Skeletal muscle cell (primary cell): ENCODE data around the gene PKLR.
"Not testable (repeated sequence)": the region's sequence is repeated elsewhere in the genome, so short reads cannot be mapped to it uniquely, and the experiment has no call there.

Source experiments
- DNase-seq: peaks from one replicate; pipeline ENCODE4 v3.0.0-alpha.2; 2010; ENCODE audit warnings: low read depth
- H3K4me3 ChIP-seq: 2 replicates; pipeline ENCODE4 v1.5.1; 2011; ENCODE audit warnings: low read depth, mild to moderate bottlenecking, control low read depth, low read length, moderate library complexity

PKLR gene

GRCh38 chr1:155291006-155291405, 10.2 kb downstream of the PKLR start:
- DNase-seq, H3K4me3 ChIP-seq: not testable (repeated sequence)

GRCh38 chr1:155287987-155288543, 13.2 kb downstream of the PKLR start:
- DNase-seq: no peak
- no peak overlapping the region for H3K4me3 ChIP-seq

- H3K4me3 ChIP-seq: no peak overlapping the region
- no peak for DNase-seq
Measured at GRCh38 chr1:155286544-155286943, 14.7 kb downstream of the PKLR start.

GRCh38 chr1:155285631-155286044, 15.6 kb downstream of the PKLR start:
- no peak for DNase-seq
- H3K4me3 ChIP-seq: no peak overlapping the region

- DNase-seq: no peak
- no peak overlapping the region for H3K4me3 ChIP-seq
Measured at GRCh38 chr1:155285063-155285462, 16.2 kb downstream of the PKLR start.

GRCh38 chr1:155284476-155284875, 16.8 kb downstream of the PKLR start:
- H3K4me3 ChIP-seq: no peak overlapping the region
- no peak for DNase-seq

GRCh38 chr1:155282488-155283091, 18.6 kb downstream of the PKLR start:
- no peak for DNase-seq
- H3K4me3 ChIP-seq: no peak overlapping the region

- no peak overlapping the region for H3K4me3 ChIP-seq
- DNase-seq: no peak
Measured at GRCh38 chr1:155279268-155279667, 22.0 kb downstream of the PKLR start.

GRCh38 chr1:155278689-155279160, 22.5 kb downstream of the PKLR start:
- no peak for DNase-seq
- no peak overlapping the region for H3K4me3 ChIP-seq

- H3K4me3 ChIP-seq: peak overlapping the region; percentile 69
- DNase-seq: no peak
Measured at GRCh38 chr1:155277902-155278688, 23.1 kb downstream of the PKLR start.

GRCh38 chr1:155277070-155277901, 24.0 kb downstream of the PKLR start, which contains the start of gene HCN3:
Gene HCN3 (plus strand): TSS chr1:155277463. CDS start chr1:155277591, 128 bp downstream.
- DNase-seq: peak; percentile 75

GRCh38 chr1:155273343-155274245, 27.6 kb downstream of the PKLR start, which contains the start of gene CLK2:
Gene CLK2 (minus strand): TSS chr1:155273504. CDS start chr1:155270977, 2,527 bp downstream.
- peak; percentile 89 for DNase-seq
- H3K4me3 ChIP-seq: peak within 1 kb of the TSS; percentile 77

More at GRCh38 chr1:155277070-155277901, 24.0 kb downstream of the PKLR start, which contains the start of gene HCN3:
- peak within 1 kb of the TSS; percentile 69 for H3K4me3 ChIP-seq

GRCh38 chr1:155272466-155273342, 28.5 kb downstream of the PKLR start:
- DNase-seq: peak; percentile 11
- peak overlapping the region; percentile 77 for H3K4me3 ChIP-seq

- no peak for DNase-seq
- no peak overlapping the region for H3K4me3 ChIP-seq
Measured at GRCh38 chr1:155269381-155269780, 31.9 kb downstream of the PKLR start.

GRCh38 chr1:155268630-155269029, 32.6 kb downstream of the PKLR start:
- H3K4me3 ChIP-seq: no peak overlapping the region
- no peak for DNase-seq

- H3K4me3 ChIP-seq: no peak overlapping the region
- no peak for DNase-seq
Measured at GRCh38 chr1:155267373-155267772, 33.9 kb downstream of the PKLR start.

- DNase-seq: no peak
- H3K4me3 ChIP-seq: no peak overlapping the region
Measured at GRCh38 chr1:155266553-155266952, 34.7 kb downstream of the PKLR start.

GRCh38 chr1:155263067-155263466, 38.2 kb downstream of the PKLR start:
- no peak overlapping the region for H3K4me3 ChIP-seq
- DNase-seq: no peak
